ENCODE measurements around the gene ARHGAP35. TPM values are rescaled to one million over a fixed set of nuclear protein-coding genes. Genes with fewer than 3 reads are reported as not detected.

ARHGAP35 gene
- total RNA-seq (2022; extraction: Qiagen RNA extraction; ENCODE audit: low read depth), result 21.3 to 33.1 TPM (median 29.7 TPM) in 5 replicates

GRCh38 chr19:46860846-46861690 is at the start of gene ARHGAP35:
TSS of gene ARHGAP35 (plus strand) at chr19:46860997. CDS start at chr19:46918676, 57,679 bp downstream.

GRCh38 chr19:46850228-46851203 is 10.3 kb upstream of the ARHGAP35 start, which contains the start of gene AP2S1:
TSS of gene AP2S1 (minus strand) at chr19:46850846. CDS start at chr19:46850766, 80 bp downstream.

Other genes starting within 250 kb of the ARHGAP35 start
- gene PTGIR, start 235.9 kb upstream of the ARHGAP35 start, total RNA-seq (2022; extraction: Qiagen RNA extraction; ENCODE audit: low read depth), result 0.19 TPM in 1 of 5 replicates, not detected in the others
- not detected in 5 replicates for gene GNG8, start 224.8 kb upstream of the ARHGAP35 start, total RNA-seq (2022; extraction: Qiagen RNA extraction; ENCODE audit: low read depth)
- gene DACT3, start 199.8 kb upstream of the ARHGAP35 start, total RNA-seq (2022; extraction: Qiagen RNA extraction; ENCODE audit: low read depth), result 0.14 to 0.74 TPM (median 0.38 TPM) in 5 replicates
- 18.8 to 34.2 TPM (median 32.2 TPM) in 5 replicates for gene PRKD2, start 143.9 kb upstream of the ARHGAP35 start, total RNA-seq (2022; extraction: Qiagen RNA extraction; ENCODE audit: low read depth)
- gene FKRP, start 114.9 kb upstream of the ARHGAP35 start, total RNA-seq (2022; extraction: Qiagen RNA extraction; ENCODE audit: low read depth), result 15.8 to 21.4 TPM (median 21.0 TPM) in 5 replicates
- gene STRN4, start 114.5 kb upstream of the ARHGAP35 start, total RNA-seq (2022; extraction: Qiagen RNA extraction; ENCODE audit: low read depth), result 55.5 to 95.1 TPM (median 89.6 TPM) in 5 replicates
- gene SLC1A5, start 72.4 kb upstream of the ARHGAP35 start, total RNA-seq (2022; extraction: Qiagen RNA extraction; ENCODE audit: low read depth), result 178 to 276 TPM (median 249 TPM) in 5 replicates
- gene AP2S1, start 10.2 kb upstream of the ARHGAP35 start, total RNA-seq (2022; extraction: Qiagen RNA extraction; ENCODE audit: low read depth), result 201 to 316 TPM (median 311 TPM) in 5 replicates
- gene NPAS1, start 158.8 kb downstream of the ARHGAP35 start, total RNA-seq (2022; extraction: Qiagen RNA extraction; ENCODE audit: low read depth), result 3.4 to 8.0 TPM (median 5.8 TPM) in 5 replicates
- 22.9 to 93.5 TPM (median 89.0 TPM) in 5 replicates for gene TMEM160, start 187.6 kb downstream of the ARHGAP35 start, total RNA-seq (2022; extraction: Qiagen RNA extraction; ENCODE audit: low read depth)